NT2/D1 (cell line): ENCODE data around the gene PCDHA6.
"Not testable (repeated sequence)": the region's sequence is repeated elsewhere in the genome, so short reads cannot be mapped to it uniquely, and the experiment has no call there.

ENCODE experiments used
- DNase-seq: peaks from one replicate; pipeline ENCODE4 v3.0.0-alpha.2; 2011; ENCODE audit warnings: low read depth, low spot score
- H3K27me3 ChIP-seq: 2 replicates; pipeline ENCODE4 v1.6.0; 2011; ENCODE audit warnings: mild to moderate bottlenecking; ENCODE audit not compliant: insufficient read length, insufficient read depth
- H3K36me3 ChIP-seq: 2 replicates; pipeline ENCODE4 v1.6.1; 2011; ENCODE audit warnings: mild to moderate bottlenecking, low read length, mixed read lengths; ENCODE audit not compliant: insufficient read depth, insufficient read length
- H3K4me1 ChIP-seq: 2 replicates; pipeline ENCODE4 v1.5.1; 2011; ENCODE audit not compliant: insufficient read depth, insufficient read length
- H3K4me3 ChIP-seq: 2 replicates; pipeline ENCODE4 v1.5.1; 2011; ENCODE audit warnings: low read depth; ENCODE audit not compliant: insufficient read length
- H3K9ac ChIP-seq: 2 replicates; pipeline ENCODE4 v1.6.0; 2011; ENCODE audit warnings: low read depth; ENCODE audit not compliant: insufficient read length
- H3K9me3 ChIP-seq: 2 replicates; pipeline ENCODE4 v1.5.1; 2011; ENCODE audit warnings: mild to moderate bottlenecking, low read length; ENCODE audit not compliant: insufficient read depth
- SUZ12 ChIP-seq: IDR thresholded peaks from 2 replicates; pipeline ENCODE4 v1.6.1; 2011; ENCODE audit not compliant: insufficient read length, insufficient read depth; ENCODE audit errors: extremely low read depth
- YY1 ChIP-seq: IDR thresholded peaks from 2 replicates; pipeline ENCODE4 v1.6.1; 2011; ENCODE audit not compliant: insufficient read length, insufficient read depth
- ZNF274 ChIP-seq: IDR thresholded peaks from 2 replicates; pipeline ENCODE4 v1.6.1; 2011; ENCODE audit warnings: mild to moderate bottlenecking, low read depth, low read length

Gene PCDHA6

DNA sequence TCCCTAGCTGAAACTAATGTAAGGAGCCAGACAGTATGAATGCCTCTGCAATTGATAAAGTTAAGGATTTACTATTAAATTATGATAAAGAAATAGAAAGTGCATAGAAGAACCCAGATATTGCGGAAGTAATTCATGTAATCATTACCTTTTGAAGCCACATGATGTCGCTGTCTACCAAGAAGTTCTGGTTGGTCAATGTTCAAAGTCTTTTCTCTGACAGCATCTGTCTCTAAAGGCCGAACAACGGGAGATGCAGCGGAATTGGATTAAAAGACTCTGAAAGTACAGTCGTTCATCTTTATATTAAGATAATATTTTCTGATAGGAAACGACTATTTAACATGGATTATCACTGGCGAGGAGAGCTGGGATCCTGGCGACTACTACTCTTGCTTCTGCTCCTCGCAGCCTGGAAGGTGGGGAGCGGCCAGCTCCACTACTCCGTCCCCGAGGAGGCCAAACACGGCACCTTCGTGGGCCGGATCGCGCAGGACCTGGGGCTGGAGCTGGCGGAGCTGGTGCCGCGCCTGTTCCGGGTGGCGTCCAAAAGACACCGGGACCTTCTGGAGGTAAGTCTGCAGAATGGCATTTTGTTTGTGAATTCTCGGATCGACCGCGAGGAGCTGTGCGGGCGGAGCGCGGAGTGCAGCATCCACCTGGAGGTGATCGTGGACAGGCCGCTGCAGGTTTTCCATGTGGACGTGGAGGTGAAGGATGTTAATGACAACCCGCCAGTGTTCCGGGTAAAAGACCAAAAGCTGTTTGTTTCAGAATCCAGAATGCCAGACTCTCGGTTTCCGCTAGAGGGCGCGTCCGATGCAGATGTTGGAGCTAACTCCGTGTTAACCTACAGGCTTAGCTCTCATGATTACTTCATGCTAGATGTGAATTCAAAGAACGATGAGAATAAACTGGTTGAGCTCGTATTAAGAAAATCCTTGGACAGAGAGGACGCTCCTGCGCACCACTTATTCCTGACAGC, 13.5 kb downstream of the PCDHA6 start, which contains the start of gene PCDHA8:
Gene PCDHA8 (plus strand): TSS at position 210 of the 985 bp plus-strand sequence. CDS start 135 bp downstream, at position 345.
- H3K9me3 ChIP-seq = no peaks in the 10 kb centered on the region
- no peak for DNase-seq
- H3K36me3 ChIP-seq = no peaks in the 10 kb centered on the region
- peak within 1 kb of the TSS; percentile 29 for H3K4me3 ChIP-seq
- no peak within 1 kb of the TSS for H3K9ac ChIP-seq
- H3K4me1 ChIP-seq = no peaks in the 10 kb centered on the region
- no peaks in the 10 kb centered on the region for H3K27me3 ChIP-seq
- TF ChIP-seq YY1 = no peak
- no peak for TF ChIP-seq ZNF274
- no peak for TF ChIP-seq SUZ12

DNA sequence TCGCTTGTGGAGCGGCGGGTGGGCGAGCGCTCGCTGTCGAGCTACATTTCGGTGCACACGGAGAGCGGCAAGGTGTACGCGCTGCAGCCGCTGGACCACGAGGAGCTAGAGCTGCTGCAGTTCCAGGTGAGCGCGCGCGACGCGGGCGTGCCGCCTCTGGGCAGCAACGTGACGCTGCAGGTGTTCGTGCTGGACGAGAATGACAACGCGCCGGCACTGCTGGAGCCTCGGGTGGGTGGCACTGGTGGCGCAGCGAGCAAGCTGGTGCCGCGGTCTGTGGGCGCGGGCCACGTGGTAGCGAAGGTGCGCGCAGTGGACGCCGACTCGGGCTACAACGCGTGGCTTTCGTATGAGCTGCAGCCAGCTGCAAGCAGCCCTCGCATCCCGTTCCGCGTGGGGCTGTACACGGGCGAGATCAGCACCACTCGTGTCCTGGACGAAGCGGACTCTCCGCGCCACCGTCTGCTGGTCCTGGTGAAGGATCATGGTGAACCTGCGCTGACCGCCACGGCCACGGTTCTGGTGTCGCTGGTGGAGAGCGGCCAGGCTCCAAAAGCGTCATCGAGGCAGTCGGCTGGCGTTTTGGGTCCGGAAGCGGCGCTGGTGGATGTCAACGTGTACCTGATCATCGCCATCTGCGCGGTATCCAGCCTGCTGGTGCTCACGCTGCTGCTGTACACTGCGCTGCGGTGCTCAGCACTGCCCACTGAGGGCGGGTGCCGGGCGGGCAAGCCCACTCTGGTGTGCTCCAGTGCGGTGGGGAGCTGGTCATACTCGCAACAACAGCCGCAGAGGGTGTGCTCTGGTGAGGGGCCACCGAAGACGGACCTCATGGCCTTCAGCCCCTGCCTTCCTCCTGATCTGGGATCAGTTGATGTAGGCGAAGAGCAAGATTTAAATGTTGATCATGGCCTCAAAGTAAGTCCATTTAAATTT, 15.3 kb downstream of the PCDHA6 start:
- H3K9ac ChIP-seq = no peak overlapping the region
- no peak for TF ChIP-seq ZNF274
- no peak for TF ChIP-seq YY1
- H3K27me3 ChIP-seq = no peaks in the 10 kb centered on the region
- H3K9me3 ChIP-seq = no peaks in the 10 kb centered on the region
- no peak for DNase-seq
- no peaks in the 10 kb centered on the region for H3K4me1 ChIP-seq
- H3K36me3 ChIP-seq = no peaks in the 10 kb centered on the region
- H3K4me3 ChIP-seq = no peak overlapping the region

DNA sequence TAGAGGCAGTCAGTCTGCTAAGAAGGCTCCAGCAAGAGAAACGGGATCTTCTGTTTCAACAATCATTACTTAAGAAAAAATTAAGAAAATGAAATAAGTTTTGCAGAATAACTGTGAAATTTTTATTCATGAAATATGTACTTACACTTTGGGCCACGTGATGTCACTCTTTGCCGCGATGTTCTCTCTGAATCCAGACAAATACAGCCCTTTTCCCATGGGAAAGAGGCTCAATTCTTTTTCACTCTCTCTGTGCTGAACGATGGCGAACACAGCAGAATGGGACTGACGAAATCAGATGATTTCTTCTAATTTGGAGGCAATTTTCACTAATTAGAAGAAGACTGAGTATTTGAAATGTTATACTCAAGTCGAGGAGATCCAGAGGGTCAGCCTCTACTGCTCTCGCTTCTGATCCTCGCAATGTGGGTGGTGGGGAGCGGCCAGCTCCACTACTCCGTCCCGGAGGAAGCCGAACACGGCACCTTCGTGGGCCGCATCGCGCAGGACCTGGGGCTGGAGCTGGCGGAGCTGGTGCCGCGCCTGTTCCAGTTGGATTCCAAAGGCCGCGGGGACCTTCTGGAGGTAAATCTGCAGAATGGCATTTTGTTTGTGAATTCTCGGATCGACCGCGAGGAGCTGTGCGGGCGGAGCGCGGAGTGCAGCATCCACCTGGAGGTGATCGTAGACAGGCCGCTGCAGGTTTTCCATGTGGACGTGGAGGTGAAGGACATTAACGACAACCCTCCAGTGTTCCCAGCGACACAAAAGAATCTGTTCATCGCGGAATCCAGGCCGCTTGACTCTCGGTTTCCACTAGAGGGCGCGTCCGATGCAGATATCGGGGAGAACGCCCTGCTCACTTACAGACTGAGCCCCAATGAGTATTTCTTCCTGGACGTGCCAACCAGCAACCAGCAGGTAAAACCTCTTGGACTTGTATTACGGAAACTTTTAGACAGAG, 20.7 kb downstream of the PCDHA6 start, which contains the start of gene PCDHA9:
Gene PCDHA9 (plus strand): TSS at position 244 of the 964 bp plus-strand sequence. CDS start 114 bp downstream, at position 358.
- not testable (repeated sequence) for DNase-seq, H3K4me1 ChIP-seq, H3K27me3 ChIP-seq, H3K9ac ChIP-seq, H3K9me3 ChIP-seq, H3K4me3 ChIP-seq, H3K36me3 ChIP-seq

DNA sequence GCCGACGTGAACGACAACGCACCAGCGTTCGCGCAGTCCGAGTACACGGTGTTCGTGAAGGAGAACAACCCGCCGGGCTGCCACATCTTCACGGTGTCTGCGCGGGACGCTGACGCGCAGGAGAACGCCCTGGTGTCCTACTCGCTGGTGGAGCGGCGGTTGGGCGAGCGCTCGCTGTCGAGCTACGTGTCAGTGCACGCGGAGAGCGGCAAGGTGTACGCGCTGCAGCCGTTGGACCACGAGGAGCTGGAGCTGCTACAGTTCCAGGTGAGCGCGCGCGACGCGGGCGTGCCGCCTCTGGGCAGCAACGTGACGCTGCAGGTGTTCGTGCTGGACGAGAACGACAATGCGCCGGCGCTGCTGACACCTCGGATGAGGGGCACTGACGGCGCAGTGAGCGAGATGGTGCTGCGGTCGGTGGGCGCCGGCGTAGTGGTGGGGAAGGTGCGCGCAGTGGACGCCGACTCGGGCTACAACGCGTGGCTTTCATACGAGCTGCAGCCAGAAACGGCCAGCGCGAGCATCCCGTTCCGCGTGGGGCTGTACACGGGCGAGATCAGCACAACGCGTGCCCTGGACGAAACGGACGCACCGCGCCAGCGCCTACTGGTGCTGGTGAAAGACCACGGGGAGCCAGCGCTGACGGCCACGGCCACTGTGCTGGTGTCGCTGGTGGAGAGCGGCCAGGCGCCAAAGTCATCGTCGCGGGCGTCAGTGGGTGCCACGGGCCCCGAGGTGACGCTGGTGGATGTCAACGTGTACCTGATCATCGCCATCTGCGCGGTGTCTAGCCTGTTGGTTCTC, 22.3 kb downstream of the PCDHA6 start:
- DNase-seq, H3K4me3 ChIP-seq, H3K27me3 ChIP-seq, H3K36me3 ChIP-seq, H3K4me1 ChIP-seq, H3K9me3 ChIP-seq, H3K9ac ChIP-seq: not testable (repeated sequence)

DNA sequence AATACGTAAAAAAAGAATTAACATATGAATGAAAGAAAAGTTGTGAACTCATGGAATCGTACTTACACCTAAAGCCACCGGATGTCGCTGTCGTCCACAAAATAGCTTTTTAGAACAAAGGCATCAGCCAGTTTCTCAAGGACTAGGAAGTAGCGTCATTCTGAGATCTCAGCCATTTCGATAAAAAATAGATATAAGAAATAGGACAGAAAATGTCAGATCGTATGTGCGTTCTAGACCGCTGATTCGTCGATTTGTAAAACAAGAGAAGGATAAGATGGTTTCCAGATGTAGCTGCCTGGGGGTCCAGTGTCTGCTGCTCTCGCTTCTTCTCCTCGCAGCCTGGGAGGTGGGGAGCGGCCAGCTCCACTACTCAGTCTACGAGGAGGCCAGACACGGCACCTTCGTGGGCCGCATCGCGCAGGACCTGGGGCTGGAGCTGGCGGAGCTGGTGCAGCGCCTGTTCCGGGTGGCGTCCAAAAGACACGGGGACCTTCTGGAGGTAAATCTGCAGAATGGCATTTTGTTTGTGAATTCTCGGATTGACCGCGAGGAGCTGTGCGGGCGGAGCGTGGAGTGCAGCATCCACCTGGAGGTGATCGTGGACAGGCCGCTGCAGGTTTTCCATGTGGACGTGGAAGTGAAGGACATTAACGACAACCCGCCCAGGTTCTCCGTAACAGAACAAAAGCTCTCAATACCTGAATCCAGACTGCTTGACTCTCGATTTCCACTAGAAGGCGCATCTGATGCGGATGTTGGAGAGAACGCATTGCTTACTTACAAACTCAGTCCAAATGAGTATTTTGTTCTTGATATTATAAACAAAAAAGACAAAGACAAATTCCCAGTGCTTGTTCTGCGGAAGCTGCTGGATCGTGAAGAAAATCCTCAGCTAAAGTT, 28.3 kb downstream of the PCDHA6 start, which contains the start of gene PCDHA10:
Gene PCDHA10 (plus strand): TSS at position 126 of the 903 bp plus-strand sequence. CDS start 152 bp downstream, at position 278.
- TF ChIP-seq ZNF274 = no peak
- TF ChIP-seq YY1 = no peak
- TF ChIP-seq SUZ12 = no peak
- Histone ChIP-seq H3K9ac (no peak within 1 kb of the TSS), H3K9me3 (no peaks in the 10 kb centered on the region), H3K4me3 (no peak within 1 kb of the TSS), H3K4me1 (no peaks in the 10 kb centered on the region), H3K36me3 (no peaks in the 10 kb centered on the region), H3K27me3 (no peaks in the 10 kb centered on the region)
- DNase-seq = no peak
